ENCODE measurements around the gene CHAF1B. TPM values are rescaled to one million over a fixed set of nuclear protein-coding genes. Genes with fewer than 3 reads are reported as not detected.
"Not testable (repeated sequence)": the region's sequence is repeated elsewhere in the genome, so short reads cannot be mapped to it uniquely, and the experiment has no call there.

CHAF1B gene
- total and polyA plus RNA-seq, 8 donors: 1.5 to 4.6 (median 3.1) TPM

- no peak overlapping the region for H3K27ac ChIP-seq
- no peaks in the 10 kb centered on the region for H3K36me3 ChIP-seq
- intact Hi-C loops (cut with DNase I): no loop called here
- ATAC-seq (no peak), FAIRE-seq (no peak), DNase-seq (no peak)
- no peaks in the 10 kb centered on the region for H3K4me1 ChIP-seq
- no peaks in the 10 kb centered on the region for H3K27me3 ChIP-seq
- 96 to 98% methylated on average over 3 of the region's 3 CpGs for WGBS, 2 donors
- no peak for TF ChIP-seq CTCF (IDR thresholded peaks at IDR 0.05)
- H3K9me3 ChIP-seq: no peaks in the 10 kb centered on the region
- no peak overlapping the region for H3K4me3 ChIP-seq
Observed at GRCh38 chr21:36396325-36396724, 11.1 kb downstream of the CHAF1B start.

GRCh38 chr21:36396971-36397370, 11.8 kb downstream of the CHAF1B start:
- no peaks in the 10 kb centered on the region for H3K9me3 ChIP-seq
- ATAC-seq: no peak
- no peak overlapping the region for H3K4me3 ChIP-seq
- H3K27ac ChIP-seq: no peak overlapping the region
- no peak for DNase-seq
- H3K4me1 ChIP-seq: no peaks in the 10 kb centered on the region
- WGBS, 2 donors: 96% methylated on average over 4 of the region's 4 CpGs
- no peaks in the 10 kb centered on the region for H3K27me3 ChIP-seq
- no peak for FAIRE-seq
- H3K36me3 ChIP-seq: no peaks in the 10 kb centered on the region
- intact Hi-C loops (cut with DNase I): no loop called here
- no peak for TF ChIP-seq CTCF (IDR thresholded peaks at IDR 0.05)

GRCh38 chr21:36397606-36398005, 12.4 kb downstream of the CHAF1B start:
- ATAC-seq: no peak
- no peak for FAIRE-seq
- no peak for TF ChIP-seq CTCF (IDR thresholded peaks at IDR 0.05)
- H3K36me3 ChIP-seq: no peaks in the 10 kb centered on the region
- no peak overlapping the region for H3K4me3 ChIP-seq
- no peaks in the 10 kb centered on the region for H3K9me3 ChIP-seq
- no peak for DNase-seq
- 78 to 88% methylated on average over 5 of the region's 5 CpGs for WGBS, 2 donors
- H3K27me3 ChIP-seq: no peaks in the 10 kb centered on the region
- intact Hi-C loops (cut with DNase I): no loop called here
- no peaks in the 10 kb centered on the region for H3K4me1 ChIP-seq
- H3K27ac ChIP-seq: no peak overlapping the region

GRCh38 chr21:36399736-36400135, 14.5 kb downstream of the CHAF1B start:
- H3K4me1 ChIP-seq; intact Hi-C loops (cut with DNase I); H3K36me3 ChIP-seq; H3K9me3 ChIP-seq; H3K27me3 ChIP-seq; H3K4me3 ChIP-seq; DNase-seq; ATAC-seq; H3K27ac ChIP-seq; FAIRE-seq: not testable (repeated sequence)
- 95 to 98% methylated on average over 9 of the region's 9 CpGs for WGBS, 2 donors

- intact Hi-C loops (cut with DNase I): no loop called here
- Histone ChIP-seq H3K9me3 (no peaks in the 10 kb centered on the region), H3K36me3 (no peaks in the 10 kb centered on the region), H3K27me3 (no peaks in the 10 kb centered on the region), H3K4me3 (no peak overlapping the region), H3K4me1 (no peaks in the 10 kb centered on the region), H3K27ac (no peak overlapping the region)
- FAIRE-seq (no peak), DNase-seq (no peak), ATAC-seq (no peak)
- WGBS, 2 donors: 94 to 96% methylated on average over 8 of the region's 8 CpGs
- no peak for TF ChIP-seq CTCF (IDR thresholded peaks at IDR 0.05)
Observed at GRCh38 chr21:36400719-36401118, 15.5 kb downstream of the CHAF1B start.

- ATAC-seq (no peak), FAIRE-seq (no peak), DNase-seq (no peak)
- Histone ChIP-seq H3K27me3 (no peaks in the 10 kb centered on the region), H3K4me3 (no peak overlapping the region), H3K27ac (no peak overlapping the region), H3K4me1 (no peaks in the 10 kb centered on the region), H3K9me3 (no peaks in the 10 kb centered on the region), H3K36me3 (no peaks in the 10 kb centered on the region)
- intact Hi-C loops (cut with DNase I): no loop called here
- TF ChIP-seq CTCF (IDR thresholded peaks at IDR 0.05): no peak
- 41 to 43% methylated on average over 1 of the region's 1 CpG for WGBS, 2 donors
Observed at GRCh38 chr21:36402339-36402738, 17.1 kb downstream of the CHAF1B start.
